Measurements from ENCODE around the gene NOS1AP.
"Not testable (repeated sequence)": the region's sequence is repeated elsewhere in the genome, so short reads cannot be mapped to it uniquely, and the experiment has no call there.

The NOS1AP gene

GRCh38 chr1:162166917-162167615, 97.6 kb downstream of the NOS1AP start:
- no peak for DNase-seq (ENCODE audit: low read depth, low spot score)

- DNase-seq (ENCODE audit: low read depth, low spot score) = no peak
These were observed 98.8 kb downstream of the NOS1AP start for GRCh38 chr1:162168261-162168660.

- no peak for DNase-seq (ENCODE audit: low read depth, low spot score)
These were observed 99.7 kb downstream of the NOS1AP start for GRCh38 chr1:162169031-162169790.

GRCh38 chr1:162171111-162171510, 101.6 kb downstream of the NOS1AP start:
- no peak for DNase-seq (ENCODE audit: low read depth, low spot score)

- no peak for DNase-seq (ENCODE audit: low read depth, low spot score)
These were observed 103.0 kb downstream of the NOS1AP start for GRCh38 chr1:162172311-162173102.

- DNase-seq (ENCODE audit: low read depth, low spot score) = not testable (repeated sequence)
These were observed 104.1 kb downstream of the NOS1AP start for GRCh38 chr1:162173607-162174006.

GRCh38 chr1:162174027-162174426, 104.5 kb downstream of the NOS1AP start:
- not testable (repeated sequence) for DNase-seq (ENCODE audit: low read depth, low spot score)

- DNase-seq (ENCODE audit: low read depth, low spot score) = no peak
These were observed 106.0 kb downstream of the NOS1AP start for GRCh38 chr1:162175379-162176081.

- no peak for DNase-seq (ENCODE audit: low read depth, low spot score)
These were observed 107.6 kb downstream of the NOS1AP start for GRCh38 chr1:162177126-162177525.

GRCh38 chr1:162178432-162178831, 108.9 kb downstream of the NOS1AP start:
- DNase-seq (ENCODE audit: low read depth, low spot score) = no peak

- DNase-seq (ENCODE audit: low read depth, low spot score) = no peak
These were observed 109.6 kb downstream of the NOS1AP start for GRCh38 chr1:162179121-162179520.

- no peak for DNase-seq (ENCODE audit: low read depth, low spot score)
These were observed 111.3 kb downstream of the NOS1AP start for GRCh38 chr1:162180813-162181212.

GRCh38 chr1:162182090-162182489, 112.6 kb downstream of the NOS1AP start:
- DNase-seq (ENCODE audit: low read depth, low spot score) = no peak

- no peak for DNase-seq (ENCODE audit: low read depth, low spot score)
These were observed 116.0 kb downstream of the NOS1AP start for GRCh38 chr1:162185314-162186025.

- DNase-seq (ENCODE audit: low read depth, low spot score) = no peak
These were observed 116.5 kb downstream of the NOS1AP start for GRCh38 chr1:162186026-162186374.

- no peak for DNase-seq (ENCODE audit: low read depth, low spot score)
These were observed 116.9 kb downstream of the NOS1AP start for GRCh38 chr1:162186406-162186805.

- DNase-seq (ENCODE audit: low read depth, low spot score) = no peak
These were observed 118.3 kb downstream of the NOS1AP start for GRCh38 chr1:162187687-162188276.

- DNase-seq (ENCODE audit: low read depth, low spot score) = no peak
These were observed 119.9 kb downstream of the NOS1AP start for GRCh38 chr1:162189345-162189744.

GRCh38 chr1:162191396-162192305, 122.2 kb downstream of the NOS1AP start:
- DNase-seq (ENCODE audit: low read depth, low spot score) = no peak

GRCh38 chr1:162192306-162192678, 122.8 kb downstream of the NOS1AP start:
- no peak for DNase-seq (ENCODE audit: low read depth, low spot score)

Measured in smooth muscle cell of the brain vasculature (primary cell).